ENCODE data around the gene CHRM2.

The CHRM2 gene

GRCh38 chr7:136942401-136942800 is 73.9 kb downstream of the CHRM2 start:
- TF ChIP-seq REST (IDR thresholded peaks at IDR 0.05; ENCODE audit: low read depth) = no peak
- no peak for TF ChIP-seq TCF12 (IDR thresholded peaks at IDR 0.05; ENCODE audit: low read depth)
- TF ChIP-seq CREB1 (IDR thresholded peaks at IDR 0.05; ENCODE audit: low read depth) = no peak

GRCh38 chr7:136942994-136943393 is 74.5 kb downstream of the CHRM2 start:
- TF ChIP-seq TAF1 (IDR thresholded peaks at IDR 0.05; ENCODE audit: low read depth) (no peak), ZBTB7A (IDR thresholded peaks at IDR 0.05; ENCODE audit: low read depth) (no peak), YY1 (IDR thresholded peaks at IDR 0.05; ENCODE audit: low read depth) (no peak), FOXM1 (IDR thresholded peaks at IDR 0.05; ENCODE audit: borderline replicate concordance, low read depth) (no peak)

GRCh38 chr7:136947347-136947746 is 78.9 kb downstream of the CHRM2 start:
- TF ChIP-seq RAD21 (IDR thresholded peaks at IDR 0.05; ENCODE audit: low read depth) (no peak), NFIC (IDR thresholded peaks at IDR 0.05) (no peak), TEAD4 (IDR thresholded peaks at IDR 0.05) (no peak), EP300 (IDR thresholded peaks at IDR 0.05; ENCODE audit: borderline replicate concordance) (no peak), FOXM1 (IDR thresholded peaks at IDR 0.05; ENCODE audit: borderline replicate concordance, low read depth) (no peak), REST (IDR thresholded peaks at IDR 0.05; ENCODE audit: low read depth) (no peak), ZBTB7A (IDR thresholded peaks at IDR 0.05; ENCODE audit: low read depth) (no peak), USF1 (IDR thresholded peaks at IDR 0.05) (no peak), YY1 (IDR thresholded peaks at IDR 0.05; ENCODE audit: low read depth) (no peak), TCF12 (IDR thresholded peaks at IDR 0.05; ENCODE audit: low read depth) (no peak), CEBPB (IDR thresholded peaks at IDR 0.05) (no peak)

- TF ChIP-seq CEBPB (IDR thresholded peaks at IDR 0.05) (no peak), TEAD4 (IDR thresholded peaks at IDR 0.05) (no peak), MAX (IDR thresholded peaks at IDR 0.05) (no peak), CREB1 (IDR thresholded peaks at IDR 0.05; ENCODE audit: low read depth) (no peak), RAD21 (IDR thresholded peaks at IDR 0.05; ENCODE audit: low read depth) (no peak), YY1 (IDR thresholded peaks at IDR 0.05; ENCODE audit: low read depth) (no peak), REST (IDR thresholded peaks at IDR 0.05; ENCODE audit: low read depth) (no peak), USF1 (IDR thresholded peaks at IDR 0.05) (no peak), NFIC (IDR thresholded peaks at IDR 0.05) (no peak), EP300 (IDR thresholded peaks at IDR 0.05; ENCODE audit: borderline replicate concordance) (no peak), EGR1 (IDR thresholded peaks at IDR 0.05) (no peak), ZBTB7A (IDR thresholded peaks at IDR 0.05; ENCODE audit: low read depth) (no peak), TCF12 (IDR thresholded peaks at IDR 0.05; ENCODE audit: low read depth) (no peak), TAF1 (IDR thresholded peaks at IDR 0.05; ENCODE audit: low read depth) (no peak)
These were observed 81.9 kb downstream of the CHRM2 start for GRCh38 chr7:136950331-136950730.

GRCh38 chr7:136953386-136953785 is 84.9 kb downstream of the CHRM2 start:
- TF ChIP-seq USF1 (IDR thresholded peaks at IDR 0.05) (no peak), REST (IDR thresholded peaks at IDR 0.05; ENCODE audit: low read depth) (no peak), YY1 (IDR thresholded peaks at IDR 0.05; ENCODE audit: low read depth) (no peak), CREB1 (IDR thresholded peaks at IDR 0.05; ENCODE audit: low read depth) (no peak), NFIC (IDR thresholded peaks at IDR 0.05) (no peak), EP300 (IDR thresholded peaks at IDR 0.05; ENCODE audit: borderline replicate concordance) (no peak), FOXM1 (IDR thresholded peaks at IDR 0.05; ENCODE audit: borderline replicate concordance, low read depth) (no peak), TCF12 (IDR thresholded peaks at IDR 0.05; ENCODE audit: low read depth) (no peak), TAF1 (IDR thresholded peaks at IDR 0.05; ENCODE audit: low read depth) (no peak), TEAD4 (IDR thresholded peaks at IDR 0.05) (no peak)

All from Ishikawa (cell line).